ENCODE data around the gene ASTN2.

GRCh38 chr9:116700279-116700678, 714.6 kb downstream of the ASTN2 start:
- TF ChIP-seq, protein P1, sequence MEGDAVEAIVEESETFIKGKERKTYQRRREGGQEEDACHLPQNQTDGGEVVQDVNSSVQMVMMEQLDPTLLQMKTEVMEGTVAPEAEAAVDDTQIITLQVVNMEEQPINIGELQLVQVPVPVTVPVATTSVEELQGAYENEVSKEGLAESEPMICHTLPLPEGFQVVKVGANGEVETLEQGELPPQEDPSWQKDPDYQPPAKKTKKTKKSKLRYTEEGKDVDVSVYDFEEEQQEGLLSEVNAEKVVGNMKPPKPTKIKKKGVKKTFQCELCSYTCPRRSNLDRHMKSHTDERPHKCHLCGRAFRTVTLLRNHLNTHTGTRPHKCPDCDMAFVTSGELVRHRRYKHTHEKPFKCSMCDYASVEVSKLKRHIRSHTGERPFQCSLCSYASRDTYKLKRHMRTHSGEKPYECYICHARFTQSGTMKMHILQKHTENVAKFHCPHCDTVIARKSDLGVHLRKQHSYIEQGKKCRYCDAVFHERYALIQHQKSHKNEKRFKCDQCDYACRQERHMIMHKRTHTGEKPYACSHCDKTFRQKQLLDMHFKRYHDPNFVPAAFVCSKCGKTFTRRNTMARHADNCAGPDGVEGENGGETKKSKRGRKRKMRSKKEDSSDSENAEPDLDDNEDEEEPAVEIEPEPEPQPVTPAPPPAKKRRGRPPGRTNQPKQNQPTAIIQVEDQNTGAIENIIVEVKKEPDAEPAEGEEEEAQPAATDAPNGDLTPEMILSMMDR (conservative IDR thresholded peaks at IDR 0.05; ENCODE audit: low read length): no peak
- TF ChIP-seq EZH2phosphoT487 (IDR thresholded peaks at IDR 0.05; ENCODE audit: borderline replicate concordance, low read depth, low read length): no peak
